ENCODE data around the gene AREL1. TPM values are rescaled to one million over a fixed set of nuclear protein-coding genes. Genes with fewer than 3 reads are reported as not detected.

Gene AREL1
- total and polyA plus RNA-seq, 10 donors = 5.9 to 54.7 (median 39.8) TPM

GRCh38 chr14:74754157-74754556 lies 41.3 kb upstream of the AREL1 start:
- Histone ChIP-seq H3K27ac (no peak overlapping the region), H3K36me3 (no peaks in the 10 kb centered on the region), H3K27me3 (replicated peaks in 1 of 7) (no peaks in the 10 kb centered on the region), H3K4me3 (no peak overlapping the region), H3K9me3 (peaks cover 0 to 22% (median 20%) of the 10 kb centered on the region in 8 donors), H3K4me1 (no peaks in the 10 kb centered on the region)
- 77 to 87% (median 85%) methylated on average over 2 of the region's 2 CpGs for WGBS, 5 donors
- intact Hi-C loops (cut with DNase I; ENCODE audit: low total_unique reads) = no loop called here
- TF ChIP-seq CTCF (IDR thresholded peaks at IDR 0.05 in 8 of 11, conservative IDR thresholded peaks at IDR 0.05 in 3 of 11) = no peak
- DNase-seq = no peak

- intact Hi-C loops (cut with DNase I; ENCODE audit: low total_unique reads) = no loop called here
- DNase-seq = no peak
- Histone ChIP-seq H3K27me3 (replicated peaks in 1 of 7) (no peaks in the 10 kb centered on the region), H3K4me3 (no peak overlapping the region), H3K27ac (no peak overlapping the region), H3K9me3 (peaks cover 0 to 7% (median 6%) of the 10 kb centered on the region in 8 donors), H3K4me1 (no peaks in the 10 kb centered on the region), H3K36me3 (no peaks in the 10 kb centered on the region)
- WGBS, 5 donors = 85 to 100% (median 95%) methylated on average over 2 of the region's 2 CpGs
- no peak for TF ChIP-seq POLR2A (IDR thresholded peaks at IDR 0.05)
- TF ChIP-seq POLR2AphosphoS5 (IDR thresholded peaks at IDR 0.05) = no peak
- TF ChIP-seq CTCF (IDR thresholded peaks at IDR 0.05 in 8 of 11, conservative IDR thresholded peaks at IDR 0.05 in 3 of 11) = no peak
Observed at GRCh38 chr14:74747237-74747636, 34.4 kb upstream of the AREL1 start.

GRCh38 chr14:74739293-74740030 lies 26.6 kb upstream of the AREL1 start:
- intact Hi-C loops (cut with DNase I; ENCODE audit: low total_unique reads) = no loop called here
- DNase-seq = no peak
- TF ChIP-seq POLR2AphosphoS5 (IDR thresholded peaks at IDR 0.05) = no peak
- no peak for TF ChIP-seq CTCF (IDR thresholded peaks at IDR 0.05 in 8 of 11, conservative IDR thresholded peaks at IDR 0.05 in 3 of 11)
- no peak for TF ChIP-seq POLR2A (IDR thresholded peaks at IDR 0.05)
- Histone ChIP-seq H3K27ac (no peak overlapping the region), H3K4me1 (no peaks in the 10 kb centered on the region), H3K9me3 (no peaks in the 10 kb centered on the region), H3K27me3 (replicated peaks in 1 of 7) (no peaks in the 10 kb centered on the region), H3K4me3 (no peak overlapping the region), H3K36me3 (peaks cover 0 to 52% (median 38%) of the 10 kb centered on the region in 6 donors)
- 91 to 96% (median 94%) methylated on average over 8 of the region's 8 CpGs for WGBS, 5 donors

- Histone ChIP-seq H3K4me1 (no peaks in the 10 kb centered on the region), H3K4me3 (no peak overlapping the region), H3K27me3 (replicated peaks in 1 of 7) (no peaks in the 10 kb centered on the region), H3K36me3 (peaks cover 0 to 68% (median 54%) of the 10 kb centered on the region in 6 donors), H3K27ac (no peak overlapping the region), H3K9me3 (no peaks in the 10 kb centered on the region)
- intact Hi-C loops (cut with DNase I; ENCODE audit: low total_unique reads) = no loop called here
- TF ChIP-seq POLR2AphosphoS5 (IDR thresholded peaks at IDR 0.05) = no peak
- no peak for TF ChIP-seq POLR2A (IDR thresholded peaks at IDR 0.05)
- TF ChIP-seq CTCF (IDR thresholded peaks at IDR 0.05 in 8 of 11, conservative IDR thresholded peaks at IDR 0.05 in 3 of 11) = no peak
- WGBS, 5 donors = 90 to 99% (median 94%) methylated on average over 4 of the region's 4 CpGs
- no peak for DNase-seq
Observed at GRCh38 chr14:74737753-74738325, 25.0 kb upstream of the AREL1 start.
